ENCODE measurements around the gene FXR2.

FXR2 gene

GRCh38 chr17:7557147-7557764 lies 57.4 kb downstream of the FXR2 start:
- no peak overlapping the region for H3K27ac Mint-ChIP-seq
- ATAC-seq (no peak), DNase-seq (ENCODE audit: low spot score in 2 of 2) (no peak)
- no peaks in the 10 kb centered on the region for H3K9me3 Mint-ChIP-seq
- H3K36me3 Mint-ChIP-seq: peaks cover 51% of the 10 kb centered on the region
- no peak overlapping the region for H3K4me3 Mint-ChIP-seq
- H3K4me1 Mint-ChIP-seq: peaks cover 56% of the 10 kb centered on the region

GRCh38 chr17:7556627-7557026 lies 58.1 kb downstream of the FXR2 start:
- ATAC-seq: no peak
- no peaks in the 10 kb centered on the region for H3K9me3 Mint-ChIP-seq
- H3K27ac Mint-ChIP-seq: peak overlapping the region; percentile 76
- no peak for DNase-seq (ENCODE audit: low spot score in 2 of 2)
- H3K36me3 Mint-ChIP-seq: peaks cover 45% of the 10 kb centered on the region
- no peak overlapping the region for H3K4me3 Mint-ChIP-seq
- peaks cover 61% of the 10 kb centered on the region for H3K4me1 Mint-ChIP-seq

- Mint-ChIP-seq H3K27ac (peak overlapping the region; percentile 7), H3K4me1 (peaks cover 66% of the 10 kb centered on the region), H3K36me3 (peaks cover 40% of the 10 kb centered on the region), H3K9me3 (no peaks in the 10 kb centered on the region), H3K4me3 (no peak overlapping the region)
- no peak for ATAC-seq
- no peak for DNase-seq (ENCODE audit: low spot score in 2 of 2)
These were observed 59.3 kb downstream of the FXR2 start for GRCh38 chr17:7555320-7555948.

- Mint-ChIP-seq H3K36me3 (peaks cover 25% of the 10 kb centered on the region), H3K9me3 (no peaks in the 10 kb centered on the region), H3K4me3 (peak overlapping the region; percentile 46), H3K27ac (peak overlapping the region; percentile 70), H3K4me1 (peaks cover 64% of the 10 kb centered on the region)
- no peak for ATAC-seq
- no peak for DNase-seq (ENCODE audit: low spot score in 2 of 2)
These were observed 61.3 kb downstream of the FXR2 start for GRCh38 chr17:7553356-7553755.

GRCh38 chr17:7552621-7553051 lies 62.1 kb downstream of the FXR2 start:
- peak in 1 of 2 donors; percentile 66 for DNase-seq (ENCODE audit: low spot score in 2 of 2)
- H3K4me1 Mint-ChIP-seq: peaks cover 70% of the 10 kb centered on the region
- ATAC-seq: peak; percentile 75
- H3K9me3 Mint-ChIP-seq: no peaks in the 10 kb centered on the region
- peak overlapping the region; percentile 70 for H3K27ac Mint-ChIP-seq
- peaks cover 23% of the 10 kb centered on the region for H3K36me3 Mint-ChIP-seq
- H3K4me3 Mint-ChIP-seq: peak overlapping the region; percentile 46

GRCh38 chr17:7551396-7551795 lies 63.3 kb downstream of the FXR2 start:
- H3K9me3 Mint-ChIP-seq: no peaks in the 10 kb centered on the region
- peak overlapping the region; percentile 70 for H3K27ac Mint-ChIP-seq
- peaks cover 23% of the 10 kb centered on the region for H3K36me3 Mint-ChIP-seq
- ATAC-seq (no peak), DNase-seq (ENCODE audit: low spot score in 2 of 2) (no peak)
- H3K4me3 Mint-ChIP-seq: peak overlapping the region; percentile 46
- peaks cover 75% of the 10 kb centered on the region for H3K4me1 Mint-ChIP-seq

- no peak for ATAC-seq
- Mint-ChIP-seq H3K9me3 (no peaks in the 10 kb centered on the region), H3K4me3 (peak overlapping the region; percentile 79), H3K27ac (peak overlapping the region; percentile 93), H3K4me1 (peaks cover 70% of the 10 kb centered on the region), H3K36me3 (peaks cover 16% of the 10 kb centered on the region)
- no peak for DNase-seq (ENCODE audit: low spot score in 2 of 2)
These were observed 64.4 kb downstream of the FXR2 start for GRCh38 chr17:7550344-7550743.

GRCh38 chr17:7549401-7550055 lies 65.2 kb downstream of the FXR2 start:
- H3K9me3 Mint-ChIP-seq: no peaks in the 10 kb centered on the region
- peak in 1 of 2 donors; percentile 70 for DNase-seq (ENCODE audit: low spot score in 2 of 2)

GRCh38 chr17:7548585-7549400 lies 65.9 kb downstream of the FXR2 start, which contains the start of gene TNFSF12:
TSS of gene TNFSF12 (plus strand) at chr17:7549058. CDS start at chr17:7549154, 96 bp downstream.
- Mint-ChIP-seq H3K4me3 (peak within 1 kb of the TSS; percentile 79), H3K9me3 (no peaks in the 10 kb centered on the region), H3K27ac (peak within 1 kb of the TSS; percentile 93), H3K4me1 (peaks cover 59% of the 10 kb centered on the region), H3K36me3 (peaks cover 15% of the 10 kb centered on the region)
- DNase-seq (ENCODE audit: low spot score in 2 of 2): peak; percentile 45 to 80
- ATAC-seq: peak; percentile 80

More at GRCh38 chr17:7549401-7550055, 65.2 kb downstream of the FXR2 start:
- ATAC-seq: peak; percentile 66
- Mint-ChIP-seq H3K36me3 (peaks cover 15% of the 10 kb centered on the region), H3K4me1 (peaks cover 64% of the 10 kb centered on the region), H3K27ac (peak overlapping the region; percentile 93), H3K4me3 (peak overlapping the region; percentile 79)

- H3K36me3 Mint-ChIP-seq: no peaks in the 10 kb centered on the region
- H3K4me1 Mint-ChIP-seq: peaks cover 21% of the 10 kb centered on the region
- DNase-seq (ENCODE audit: low spot score in 2 of 2): no peak
- no peak for ATAC-seq
- no peaks in the 10 kb centered on the region for H3K9me3 Mint-ChIP-seq
- no peak overlapping the region for H3K4me3 Mint-ChIP-seq
- H3K27ac Mint-ChIP-seq: no peak overlapping the region
These were observed 69.8 kb downstream of the FXR2 start for GRCh38 chr17:7544911-7545310.
